NCI-H510A (cell line): Measurements from ENCODE around the gene NSUN2.

ENCODE experiments used
- DNase-seq: peaks from one replicate; lab custom pipeline; 2025; lab: John Stamatoyannopoulos, UW

Gene NSUN2

DNA sequence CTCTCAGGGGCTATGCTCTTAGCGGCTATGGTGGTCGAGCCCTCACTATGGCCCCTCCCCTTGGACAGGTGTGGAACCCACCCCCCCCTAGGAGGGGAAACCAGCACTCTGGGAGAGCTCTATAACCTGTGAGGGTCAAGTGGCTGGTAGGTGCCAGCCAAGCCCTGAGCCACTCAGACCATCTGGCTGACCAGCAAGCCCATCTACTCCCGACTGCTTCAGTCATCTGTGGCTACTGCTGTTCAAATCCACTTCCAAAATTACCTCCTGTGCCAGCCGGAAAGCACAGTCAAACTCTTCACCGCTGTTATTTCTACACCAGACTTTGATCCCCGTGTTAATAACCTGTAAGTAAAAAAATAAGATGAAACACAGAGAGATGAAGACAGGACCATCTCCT lies 28.5 kb downstream of the NSUN2 start:
- no peak for DNase-seq

GRCh38 chr5:6603643-6604042 lies 29.2 kb downstream of the NSUN2 start:
- no peak for DNase-seq

DNA sequence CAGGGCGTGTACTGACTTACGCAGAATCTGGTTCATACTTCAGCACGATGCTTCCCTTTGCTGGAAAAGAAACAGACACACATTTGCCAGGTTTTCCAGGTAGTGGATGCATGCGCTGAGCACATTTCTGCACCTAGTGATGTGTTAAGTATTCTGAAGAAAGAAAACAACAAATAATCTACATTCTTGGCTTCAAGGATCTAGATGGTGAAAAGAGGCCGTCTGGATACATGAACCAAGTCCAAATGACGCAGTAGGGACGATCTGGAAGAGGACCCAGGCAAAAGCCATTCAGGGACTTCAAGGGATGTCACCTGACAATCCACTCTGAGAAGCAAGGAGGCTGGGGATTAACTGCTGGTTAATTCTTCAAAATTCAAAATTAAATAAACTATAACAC lies 30.4 kb downstream of the NSUN2 start:
- no peak for DNase-seq

DNA sequence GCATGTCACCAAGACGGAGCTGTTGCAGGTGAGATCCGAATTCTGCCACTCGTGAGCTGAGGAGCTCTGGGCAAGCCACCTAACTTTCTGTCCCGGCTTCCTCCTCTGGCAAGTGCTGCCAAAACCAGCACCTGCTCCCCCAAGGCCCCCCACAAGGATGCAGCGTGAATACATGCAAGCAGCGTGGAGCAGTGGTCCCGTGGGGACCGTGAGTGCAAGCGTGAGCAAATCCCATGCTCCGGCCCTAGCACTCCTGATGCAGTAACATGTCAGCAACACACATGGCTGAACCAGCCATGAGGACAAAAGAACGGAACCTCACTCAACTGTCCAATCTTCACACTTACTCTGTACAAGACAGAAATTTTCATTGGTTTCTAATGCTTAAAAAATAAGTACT lies 31.0 kb downstream of the NSUN2 start:
- DNase-seq: no peak

GRCh38 chr5:6601271-6601670 lies 31.6 kb downstream of the NSUN2 start:
- no peak for DNase-seq

- no peak for DNase-seq
These were observed 33.1 kb downstream of the NSUN2 start for GRCh38 chr5:6599739-6600138.

DNA sequence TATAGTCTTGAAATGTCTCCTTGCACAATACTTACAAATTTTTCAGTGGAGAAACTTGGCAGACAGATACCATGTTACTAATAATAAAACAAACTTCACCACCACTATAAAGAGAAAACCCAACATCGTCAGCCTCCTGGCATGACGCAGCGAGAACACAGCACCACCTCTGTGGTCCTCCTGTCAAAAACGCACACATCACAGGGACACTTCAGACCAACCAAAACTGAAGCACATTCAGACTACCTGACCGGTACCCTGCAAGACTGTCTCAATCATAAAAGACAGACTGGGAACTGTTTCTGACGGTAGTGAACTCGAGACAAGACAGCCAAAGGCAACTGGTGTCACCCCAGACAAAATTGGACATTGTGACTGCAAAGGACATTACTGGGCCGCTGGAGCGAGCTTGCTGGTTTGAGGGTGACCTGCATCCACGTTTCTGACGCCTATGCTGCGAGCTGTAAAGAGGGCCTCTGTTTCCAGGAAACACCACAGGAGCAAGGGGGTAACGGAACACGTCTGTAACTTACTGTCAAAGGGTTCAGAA lies 34.4 kb downstream of the NSUN2 start:
- DNase-seq: no peak

DNA sequence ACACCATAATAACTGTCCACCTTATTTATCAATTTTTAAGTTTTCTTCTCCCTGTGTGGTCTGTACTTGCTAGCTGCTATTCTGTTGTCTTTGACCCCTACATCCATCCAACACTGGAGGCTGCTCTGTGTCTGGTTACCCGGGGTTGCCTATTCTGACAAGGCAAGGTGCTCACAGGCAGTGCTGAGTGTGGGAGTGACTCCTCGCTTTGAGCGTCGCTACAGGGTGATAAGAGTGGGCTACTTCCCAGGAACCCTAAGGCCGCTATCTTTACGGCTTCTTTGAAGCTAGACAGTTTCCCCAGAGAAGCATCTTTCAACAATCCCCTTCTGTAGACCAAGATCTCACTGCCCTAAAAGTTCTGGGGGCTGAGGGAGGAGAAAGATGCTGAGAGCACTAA lies 35.3 kb downstream of the NSUN2 start:
- no peak for DNase-seq

DNA sequence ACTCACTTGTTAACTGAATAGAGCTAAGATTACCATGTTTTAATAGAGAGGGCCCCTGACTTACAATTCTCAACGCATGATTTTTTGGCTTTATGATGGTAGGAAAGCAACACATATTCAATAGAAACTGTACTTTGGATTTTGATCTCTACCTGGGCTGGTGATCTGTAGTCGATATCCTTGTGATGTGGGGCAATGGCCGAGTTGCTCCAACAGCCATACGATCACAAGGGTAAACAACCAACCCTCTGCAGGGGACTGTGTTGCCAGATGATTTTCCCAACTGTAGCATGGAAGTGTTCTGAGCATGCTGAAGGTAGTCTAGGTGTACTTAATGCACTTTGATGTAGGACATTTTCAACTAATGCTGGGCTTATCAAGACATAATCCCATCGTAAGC lies 36.5 kb downstream of the NSUN2 start:
- DNase-seq: no peak

- DNase-seq: no peak
These were observed 37.4 kb downstream of the NSUN2 start for GRCh38 chr5:6595405-6595804.

DNA sequence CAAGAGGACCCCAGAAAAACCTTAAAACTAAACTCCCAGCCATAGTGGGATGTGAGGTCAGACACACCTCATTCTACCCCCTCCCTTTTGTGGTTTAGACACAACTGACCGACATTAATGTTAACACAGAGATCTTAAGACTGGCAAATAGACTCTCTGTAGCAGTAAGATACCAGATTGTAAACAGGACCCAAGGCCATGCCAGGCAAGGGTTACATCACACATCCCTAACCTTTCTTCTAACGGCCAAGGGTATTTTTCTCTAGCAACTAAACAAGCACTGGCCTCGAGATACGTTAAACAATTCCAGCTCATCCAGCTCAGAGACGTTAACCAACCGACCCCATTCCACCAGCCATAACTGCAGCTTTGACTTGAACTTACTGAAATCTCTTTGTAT lies 38.8 kb downstream of the NSUN2 start:
- no peak for DNase-seq

DNA sequence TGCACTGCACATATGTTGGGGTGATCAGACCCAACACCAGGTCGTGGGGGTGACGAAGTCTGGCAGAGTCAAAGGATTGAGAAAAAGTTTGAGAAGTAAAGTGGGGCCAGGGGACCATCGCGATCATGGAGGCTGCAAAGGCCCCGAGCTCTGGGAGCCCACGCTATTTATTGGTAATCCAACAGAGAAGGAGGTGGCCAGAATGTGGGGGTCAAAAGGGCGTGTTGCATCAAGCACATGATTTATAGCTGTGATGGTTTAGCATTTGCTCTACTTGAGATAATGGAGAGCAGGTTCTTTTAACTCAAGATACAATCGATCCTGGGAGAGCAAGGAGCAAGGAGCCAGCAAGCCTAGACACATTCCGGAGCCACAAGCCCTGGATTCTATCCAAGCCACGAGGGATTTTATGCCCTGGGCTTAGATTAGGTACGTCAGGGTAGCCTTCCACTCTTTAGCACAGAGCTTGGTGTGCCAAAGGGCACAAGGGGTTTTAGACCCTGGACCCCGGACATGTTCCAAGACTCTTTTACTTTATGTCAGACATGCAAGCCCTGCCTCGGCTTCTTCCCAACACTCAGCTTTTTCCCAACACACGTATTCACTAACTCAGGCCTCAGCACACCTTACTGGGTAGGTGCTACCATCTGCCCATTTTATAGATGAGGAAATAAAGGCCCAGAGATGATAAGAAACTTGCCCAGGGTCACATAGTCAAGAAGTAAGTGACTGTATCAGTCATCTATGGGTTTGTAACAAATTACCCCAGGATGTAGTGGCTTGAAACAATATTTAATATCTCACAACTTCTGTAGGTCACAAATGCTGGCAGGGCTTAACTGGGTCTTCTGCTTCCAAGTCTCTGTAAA lies 39.5 kb downstream of the NSUN2 start:
- DNase-seq: no peak

GRCh38 chr5:6592601-6593000 lies 40.2 kb downstream of the NSUN2 start:
- no peak for DNase-seq

DNA sequence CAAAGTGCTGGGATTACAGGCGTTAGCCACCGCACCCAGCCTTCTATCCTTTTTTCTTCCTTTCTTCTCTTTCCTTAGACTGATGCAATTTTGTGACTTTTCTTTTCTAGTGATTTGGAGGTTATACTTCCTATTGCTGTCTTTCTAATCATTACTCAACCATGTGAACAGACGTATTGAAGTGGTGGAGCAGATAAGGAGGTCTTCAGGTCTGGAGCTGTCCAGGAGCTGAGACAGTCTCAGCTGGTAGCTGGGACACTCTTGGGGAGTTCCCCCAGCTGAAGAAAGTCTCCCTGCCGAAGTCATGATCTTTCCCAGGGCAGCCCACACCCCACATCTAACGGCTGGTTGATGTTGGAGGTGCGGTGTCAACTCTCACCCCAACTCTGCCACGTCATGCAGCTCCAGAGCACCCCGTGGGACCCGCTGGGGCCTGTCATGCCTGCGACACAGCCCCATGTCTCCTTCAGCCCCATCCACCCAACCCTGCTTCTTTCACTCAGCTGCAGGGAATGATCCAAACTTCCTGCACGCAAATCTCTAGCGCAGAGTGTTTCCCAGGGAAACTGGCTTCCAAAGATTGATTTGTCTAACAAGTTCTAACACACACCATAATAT lies 41.1 kb downstream of the NSUN2 start:
- DNase-seq: no peak

DNA sequence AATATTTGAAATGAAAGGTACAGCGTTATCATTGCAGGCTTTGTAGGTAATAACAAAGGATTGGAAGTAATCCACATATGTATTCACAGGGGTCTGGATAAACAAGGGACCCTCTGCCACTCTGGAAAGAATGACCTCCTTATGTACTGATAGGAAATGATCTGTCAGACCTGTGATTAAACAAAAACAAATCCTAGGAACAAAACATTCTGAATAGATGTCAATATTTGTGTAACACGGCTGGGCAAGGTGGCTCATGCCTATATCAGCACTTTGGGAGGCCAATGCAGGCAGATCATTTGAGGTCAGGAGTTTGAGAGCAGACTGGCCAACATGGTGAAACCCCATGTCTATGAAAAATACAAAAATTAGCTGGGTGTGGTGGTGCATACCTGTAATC lies 42.3 kb downstream of the NSUN2 start:
- DNase-seq: no peak

GRCh38 chr5:6587171-6587570 lies 45.7 kb downstream of the NSUN2 start:
- DNase-seq: no peak

- DNase-seq: no peak
These were observed 46.2 kb downstream of the NSUN2 start for GRCh38 chr5:6586647-6587042.

DNA sequence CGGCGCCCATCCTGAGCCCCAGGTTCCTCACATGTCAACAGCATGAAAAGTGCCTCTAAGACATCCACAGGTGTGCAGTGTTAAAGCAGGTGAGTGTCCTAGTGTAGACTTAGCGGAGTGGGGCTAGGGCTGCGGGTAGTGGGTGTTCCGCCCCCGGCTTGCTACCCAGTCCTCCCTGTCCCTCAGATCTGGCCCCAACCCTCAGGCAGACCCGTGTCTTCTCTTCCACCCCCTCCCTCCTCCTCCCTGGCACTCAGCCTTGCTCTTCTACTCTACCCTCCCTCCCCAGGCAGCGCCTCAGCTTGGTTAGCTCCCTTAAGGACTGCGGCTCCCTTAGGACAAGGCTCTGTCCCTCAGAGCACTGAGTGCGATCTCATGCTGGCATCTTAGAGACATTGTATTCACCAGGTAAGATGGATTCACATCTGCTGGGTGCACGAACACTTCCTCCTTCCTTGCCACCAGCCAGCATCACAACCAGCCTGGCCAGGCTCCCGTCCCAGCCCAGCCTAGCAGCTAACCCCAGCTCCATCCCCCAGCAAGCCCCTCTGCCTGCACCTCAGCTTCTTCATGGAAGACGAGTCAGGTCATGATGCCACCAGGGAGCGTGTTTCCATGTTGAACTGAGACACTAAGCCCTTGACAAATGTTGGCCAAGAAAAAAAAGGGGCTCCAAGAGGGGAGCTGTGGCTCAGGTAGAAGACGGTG lies 46.8 kb downstream of the NSUN2 start:
- DNase-seq: no peak

DNA sequence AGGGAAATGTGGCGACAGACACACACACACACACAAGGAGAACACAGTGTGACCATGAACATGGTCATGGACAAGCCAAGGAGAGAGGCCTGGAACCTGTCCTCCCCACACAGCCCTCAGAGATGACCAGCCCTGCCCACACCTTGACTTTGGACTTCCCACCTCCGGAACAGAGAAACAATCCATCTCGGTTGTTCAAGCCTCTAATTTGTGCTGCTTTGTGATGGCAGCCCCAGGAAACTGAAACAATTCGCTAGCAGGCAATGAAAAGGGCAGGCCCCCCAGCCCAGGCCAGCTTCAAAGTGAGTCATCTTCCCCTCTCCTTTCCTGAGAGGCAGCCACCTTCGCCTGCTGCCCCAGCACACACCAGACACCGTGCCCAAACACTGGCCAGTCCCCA lies 47.7 kb downstream of the NSUN2 start:
- DNase-seq: no peak

DNA sequence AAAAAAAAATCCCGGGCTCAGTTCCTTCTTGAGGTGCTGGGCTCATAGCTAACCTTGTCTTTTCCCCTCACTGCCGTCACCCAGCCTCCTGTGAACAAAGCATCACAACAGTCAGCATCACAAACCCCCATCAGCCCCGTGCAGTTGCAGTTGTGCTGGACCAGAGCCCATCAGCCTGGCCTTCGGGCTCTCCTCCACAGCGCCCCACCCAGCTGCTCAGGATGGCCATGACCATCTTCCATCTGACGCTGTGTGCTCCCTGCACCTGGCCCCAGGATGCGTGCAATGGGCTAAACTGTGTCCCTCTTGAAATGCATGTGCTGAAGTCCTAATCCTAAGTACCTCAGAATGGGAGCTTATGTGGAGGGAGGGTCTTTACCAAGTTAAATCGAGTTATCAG lies 48.1 kb downstream of the NSUN2 start:
- no peak for DNase-seq

DNA sequence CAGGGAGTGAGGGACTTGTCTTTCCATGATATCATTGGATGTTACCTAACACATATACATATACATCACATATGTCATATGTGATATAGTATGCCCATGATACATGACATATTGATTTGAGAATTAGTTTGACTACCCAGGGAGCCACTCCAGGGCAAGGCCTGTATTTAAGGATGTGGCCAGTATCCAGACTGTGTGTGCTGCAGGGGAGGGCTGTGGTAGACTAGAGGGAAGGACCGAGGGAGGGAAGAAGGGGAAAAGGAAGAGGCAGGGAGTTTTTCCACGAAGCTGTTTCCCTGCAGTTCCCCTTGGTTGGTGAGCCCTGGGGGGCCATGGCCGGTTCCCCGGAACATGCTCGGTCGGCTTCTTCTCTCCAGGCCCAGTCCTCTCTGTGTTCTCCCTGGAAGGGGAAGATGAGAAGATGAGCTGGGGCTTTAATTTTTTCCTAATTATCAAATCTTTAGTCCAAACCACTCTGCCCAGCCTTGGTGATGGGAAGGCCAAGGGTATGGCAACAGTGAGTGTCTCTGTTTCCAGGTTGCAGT lies 48.7 kb downstream of the NSUN2 start:
- no peak for DNase-seq

GRCh38 chr5:6583049-6583880 lies 49.6 kb downstream of the NSUN2 start:
- peak; percentile 8 for DNase-seq
